BLaER1 treated with 17β-estradiol and CSF1 and Interleukin-3, amounts not matched to agents 10 nM and 100 nM (cell line): ENCODE measurements around the gene GPATCH2.

Source experiments
- H3K27ac ChIP-seq, 11 experiments: shearing (Covaris generic); formaldehyde crosslinking; 2 replicates each; pipeline ENCODE4 v1.8.1; 2022
- H3K27me3 ChIP-seq, 11 experiments: shearing (Covaris generic); formaldehyde crosslinking; 2 replicates each; pipeline ENCODE4 v1.8.1; 2022
- H3K36me3 ChIP-seq, 11 experiments: shearing (Covaris generic); formaldehyde crosslinking; 2 replicates each; pipeline ENCODE4 v1.8.1; 2022
- H3K4me1 ChIP-seq, 10 experiments: shearing (Covaris generic); formaldehyde crosslinking; 2 replicates each; pipeline ENCODE4 v1.8.1; 2022
- H3K4me2 ChIP-seq, 11 experiments: shearing (Covaris generic); formaldehyde crosslinking; 2 replicates each; pipeline ENCODE4 v1.8.1; 2022
- H3K4me3 ChIP-seq, 10 experiments: shearing (Covaris generic); formaldehyde crosslinking; 2 replicates each; pipeline ENCODE4 v1.8.1; 2022
- H3K9ac ChIP-seq, 11 experiments: shearing (Covaris generic); formaldehyde crosslinking; 2 replicates each; pipeline ENCODE4 v1.8.1; 2022
- H3K9me3 ChIP-seq, 11 experiments: shearing (Covaris generic); formaldehyde crosslinking; replicated peaks in 1 of 11; 2 replicates each; pipeline ENCODE4 v1.8.1; 2022
- H4K20me1 ChIP-seq, 11 experiments: shearing (Covaris generic); formaldehyde crosslinking; 2 replicates each; pipeline ENCODE4 v1.8.1; 2022
- Cebpa-rat ChIP-seq, 11 experiments: shearing (Covaris generic); IDR thresholded peaks; 2 replicates each; pipeline ENCODE4 v1.8.1; 2022

The GPATCH2 gene

GRCh38 chr1:217564207-217564606 is 66.7 kb downstream of the GPATCH2 start:
- Histone ChIP-seq H3K4me1 (0 out of 20 replicates have a peak, but pooled peaks cover 0 to 3% (median 0%) of the 10 kb centered on the region in 10 experiments), H3K9me3 (no peaks in the 10 kb centered on the region), H3K27me3 (no peaks in the 10 kb centered on the region), H3K27ac (no peak overlapping the region), H4K20me1 (no peaks in the 10 kb centered on the region), H3K9ac (no peak overlapping the region), H3K36me3 (peaks cover 0 to 7% (median 0%) of the 10 kb centered on the region in 11 experiments; a peak in 2 of 22 replicates), H3K4me2 (no peak overlapping the region), H3K4me3 (no peak overlapping the region)
- TF ChIP-seq Cebpa-rat (IDR thresholded peaks at IDR 0.05), result no peak

GRCh38 chr1:217563179-217563578 is 67.7 kb downstream of the GPATCH2 start:
- H3K36me3 ChIP-seq, result peaks cover 0 to 7% (median 0%) of the 10 kb centered on the region in 11 experiments; a peak in 2 of 22 replicates
- H3K27ac ChIP-seq, result no peak overlapping the region
- H3K27me3 ChIP-seq, result no peaks in the 10 kb centered on the region
- H3K4me2 ChIP-seq, result no peak overlapping the region
- no peaks in the 10 kb centered on the region for H3K9me3 ChIP-seq
- H3K9ac ChIP-seq, result no peak overlapping the region
- 0 out of 20 replicates have a peak, but pooled peaks cover 0 to 3% (median 0%) of the 10 kb centered on the region in 10 experiments for H3K4me1 ChIP-seq
- H4K20me1 ChIP-seq, result no peaks in the 10 kb centered on the region
- H3K4me3 ChIP-seq, result no peak overlapping the region
- TF ChIP-seq Cebpa-rat (IDR thresholded peaks at IDR 0.05), result no peak

GRCh38 chr1:217562229-217562878 is 68.5 kb downstream of the GPATCH2 start:
- H3K27ac ChIP-seq, result no peak overlapping the region
- no peaks in the 10 kb centered on the region for H4K20me1 ChIP-seq
- no peak for TF ChIP-seq Cebpa-rat (IDR thresholded peaks at IDR 0.05)
- no peaks in the 10 kb centered on the region for H3K9me3 ChIP-seq
- H3K27me3 ChIP-seq, result no peaks in the 10 kb centered on the region
- no peak overlapping the region for H3K4me2 ChIP-seq
- no peak overlapping the region for H3K9ac ChIP-seq
- H3K36me3 ChIP-seq, result peaks cover 0 to 7% (median 0%) of the 10 kb centered on the region in 11 experiments; a peak in 2 of 22 replicates
- no peak overlapping the region for H3K4me3 ChIP-seq
- 0 out of 20 replicates have a peak, but pooled peaks cover 0 to 3% (median 0%) of the 10 kb centered on the region in 10 experiments for H3K4me1 ChIP-seq

GRCh38 chr1:217561446-217561845 is 69.4 kb downstream of the GPATCH2 start:
- Histone ChIP-seq H3K27ac (no peak overlapping the region), H3K9ac (no peak overlapping the region), H3K4me1 (0 out of 20 replicates have a peak, but pooled peaks cover 0 to 3% (median 0%) of the 10 kb centered on the region in 10 experiments), H3K9me3 (no peaks in the 10 kb centered on the region), H3K4me3 (no peak overlapping the region), H3K4me2 (no peak overlapping the region), H4K20me1 (no peaks in the 10 kb centered on the region), H3K27me3 (no peaks in the 10 kb centered on the region), H3K36me3 (peaks cover 0 to 7% (median 0%) of the 10 kb centered on the region in 11 experiments; a peak in 2 of 22 replicates)
- no peak for TF ChIP-seq Cebpa-rat (IDR thresholded peaks at IDR 0.05)

- H3K4me3 ChIP-seq, result no peak overlapping the region
- TF ChIP-seq Cebpa-rat (IDR thresholded peaks at IDR 0.05), result no peak
- no peak overlapping the region for H3K4me2 ChIP-seq
- H3K9ac ChIP-seq, result no peak overlapping the region
- H3K9me3 ChIP-seq, result no peaks in the 10 kb centered on the region
- no peaks in the 10 kb centered on the region for H4K20me1 ChIP-seq
- H3K4me1 ChIP-seq, result no peaks in the 10 kb centered on the region
- no peaks in the 10 kb centered on the region; a peak in 1 of 22 replicates for H3K36me3 ChIP-seq
- no peak overlapping the region for H3K27ac ChIP-seq
- no peaks in the 10 kb centered on the region for H3K27me3 ChIP-seq
Observed at GRCh38 chr1:217554849-217555248, 76.0 kb downstream of the GPATCH2 start.

- H3K4me3 ChIP-seq, result no peak overlapping the region
Observed at GRCh38 chr1:217553949-217554509, 76.9 kb downstream of the GPATCH2 start.

GRCh38 chr1:217552339-217552951 is 78.4 kb downstream of the GPATCH2 start:
- TF ChIP-seq Cebpa-rat (IDR thresholded peaks at IDR 0.05), result no peak

More at GRCh38 chr1:217553949-217554509, 76.9 kb downstream of the GPATCH2 start:
- no peak overlapping the region for H3K4me2 ChIP-seq
- H3K9me3 ChIP-seq, result peaks cover 0 to 2% (median 0%) of the 10 kb centered on the region in 11 experiments; a peak in 1 of 22 replicates
- no peak overlapping the region for H3K9ac ChIP-seq
- no peaks in the 10 kb centered on the region for H3K4me1 ChIP-seq
- no peak for TF ChIP-seq Cebpa-rat (IDR thresholded peaks at IDR 0.05)
- H3K27ac ChIP-seq, result no peak overlapping the region
- H3K27me3 ChIP-seq, result no peaks in the 10 kb centered on the region
- no peaks in the 10 kb centered on the region; a peak in 1 of 22 replicates for H3K36me3 ChIP-seq
- no peaks in the 10 kb centered on the region for H4K20me1 ChIP-seq

GRCh38 chr1:217542837-217543236 is 88.1 kb downstream of the GPATCH2 start:
- Histone ChIP-seq H3K9ac (no peak overlapping the region), H3K27ac (no peak overlapping the region)
- TF ChIP-seq Cebpa-rat (IDR thresholded peaks at IDR 0.05), result no peak

More at GRCh38 chr1:217552339-217552951, 78.4 kb downstream of the GPATCH2 start:
- H3K4me3 ChIP-seq, result no peak overlapping the region
- peaks cover 0 to 15% (median 6%) of the 10 kb centered on the region in 11 experiments; a peak in 11 of 22 replicates for H3K36me3 ChIP-seq
- no peak overlapping the region for H3K4me2 ChIP-seq
- H3K4me1 ChIP-seq, result no peaks in the 10 kb centered on the region
- no peak overlapping the region for H3K27ac ChIP-seq
- H3K9me3 ChIP-seq, result peaks cover 6 to 18% (median 11%) of the 10 kb centered on the region in 11 experiments; a peak in 20 of 22 replicates
- H3K27me3 ChIP-seq, result no peaks in the 10 kb centered on the region
- no peaks in the 10 kb centered on the region for H4K20me1 ChIP-seq
- H3K9ac ChIP-seq, result no peak overlapping the region

GRCh38 chr1:217542136-217542777 is 88.6 kb downstream of the GPATCH2 start:
- Histone ChIP-seq H3K27me3 (no peaks in the 10 kb centered on the region), H4K20me1 (no peaks in the 10 kb centered on the region), H3K36me3 (peaks cover 0 to 8% (median under 1%) of the 10 kb centered on the region in 11 experiments; a peak in 5 of 22 replicates), H3K27ac (no peak overlapping the region), H3K4me1 (no peaks in the 10 kb centered on the region; a peak in 1 of 20 replicates), H3K9ac (no peak overlapping the region), H3K4me3 (no peak overlapping the region), H3K9me3 (peaks cover under 1 to 9% (median 5%) of the 10 kb centered on the region in 11 experiments; a peak in 18 of 22 replicates), H3K4me2 (no peak overlapping the region)
- TF ChIP-seq Cebpa-rat (IDR thresholded peaks at IDR 0.05), result no peak

More at GRCh38 chr1:217542837-217543236, 88.1 kb downstream of the GPATCH2 start:
- Histone ChIP-seq H3K4me2 (no peak overlapping the region), H4K20me1 (no peaks in the 10 kb centered on the region), H3K4me1 (no peaks in the 10 kb centered on the region; a peak in 1 of 20 replicates), H3K27me3 (no peaks in the 10 kb centered on the region), H3K36me3 (peaks cover 0 to 14% (median 6%) of the 10 kb centered on the region in 11 experiments; a peak in 11 of 22 replicates), H3K9me3 (peaks cover 7 to 15% (median 11%) of the 10 kb centered on the region in 11 experiments; a peak in 20 of 22 replicates), H3K4me3 (no peak overlapping the region)
